GM12878 (cell line): ENCODE measurements around the gene THYN1. TPM values are rescaled to one million over a fixed set of nuclear protein-coding genes. Genes with fewer than 3 reads are reported as not detected.

ENCODE experiments used
- ATAC-seq: fragments of 200-7000 bp; cut with Tn5 transposase; 3 replicates; pipeline ENCODE4 v1.9.1; 2020; ENCODE audit warnings: mild to moderate bottlenecking, moderate library complexity
- BruUV-seq: library from RNA; stranded (reverse); fragments of 400-500 nt; replicated peaks from 2 replicates; lab custom pipeline; 2021; lab: Mats Ljungman, UMichigan
- CTCF ChIA-PET: fragments of 300-600 bp; sonication (Branson Sonifier 250); formaldehyde crosslinking; extraction: SDS; loops from one replicate; lab custom pipeline; 2021; ENCODE audit warnings: inconsistent platforms; lab: Yijun Ruan, JAX
- POLR2A ChIA-PET: fragments of 350-600 bp; formaldehyde crosslinking; extraction: SDS; loops from one replicate; lab custom pipeline; 2021; ENCODE audit warnings: inconsistent platforms; lab: Charles Lee
- RAD21 ChIA-PET: fragments of 300-600 bp; sonication (Branson Sonifier 250); formaldehyde crosslinking; loops from one replicate; lab custom pipeline; 2023; ENCODE audit warnings: antibody characterized with exemption; ENCODE audit not compliant: unreplicated experiment; lab: Charles Lee
- SMC1A ChIA-PET: fragments of 300-600 bp; sonication (Branson Sonifier 250); formaldehyde crosslinking; loops from one replicate; lab custom pipeline; 2023; ENCODE audit not compliant: unreplicated experiment, uncharacterized antibody; lab: Charles Lee
- DNase-seq: peaks from one replicate; pipeline ENCODE4 v3.0.0-alpha.2; 2011; ENCODE audit warnings: low read depth, low spot score
- FAIRE-seq: peaks from 3 replicates; lab custom pipeline; 2011; peaks lifted over from hg19 to GRCh38; lab: Jason Lieb, UNC
- H2AFZ ChIP-seq: 2 replicates; pipeline ENCODE4 v1.6.0; 2011; ENCODE audit warnings: low read depth, low read length, control low read depth; ENCODE audit not compliant: control insufficient read depth
- H3K27ac ChIP-seq: 2 replicates; pipeline ENCODE4 v1.5.1; 2011; ENCODE audit warnings: control low read depth; ENCODE audit not compliant: control insufficient read depth, insufficient read depth
- H3K27me3 ChIP-seq, 2 experiments: replicated peaks in 1 of 2; 2 replicates each; pipeline versions ENCODE4 v1.6.0 to v1.6.1; 2011; ENCODE audit warnings: low read length in 1 of 2; ENCODE audit not compliant: control insufficient read depth in 2 of 2, insufficient read depth in 2 of 2
- H3K36me3 ChIP-seq, 2 experiments: 2 replicates each; pipeline ENCODE4 v1.5.1; 2011; ENCODE audit warnings: low read length in 1 of 2; ENCODE audit not compliant: control insufficient read depth in 2 of 2, insufficient read depth in 2 of 2
- H3K4me1 ChIP-seq: 2 replicates; pipeline ENCODE4 v1.6.1; 2011; ENCODE audit warnings: mild to moderate bottlenecking, low read length, moderate library complexity, mixed read lengths; ENCODE audit not compliant: control insufficient read depth, insufficient read depth
- H3K4me2 ChIP-seq: 2 replicates; pipeline ENCODE4 v1.6.0; 2011; ENCODE audit warnings: control low read depth; ENCODE audit not compliant: control insufficient read depth, insufficient read depth
- H3K4me3 ChIP-seq: fragments of 200-600 bp; sonication (generic); 2 replicates; pipeline ENCODE4 v1.5.1; 2016
- H3K79me2 ChIP-seq: 2 replicates; pipeline ENCODE4 v1.6.0; 2011; ENCODE audit warnings: low read length; ENCODE audit not compliant: control insufficient read depth, insufficient read depth
- H3K9ac ChIP-seq: 2 replicates; pipeline ENCODE4 v1.8.0; 2011; ENCODE audit warnings: low read length, control low read depth, mixed read lengths; ENCODE audit not compliant: control insufficient read depth, insufficient read depth
- H3K9me3 ChIP-seq: replicated peaks from 3 replicates; pipeline ENCODE4 v1.5.1; 2011; ENCODE audit warnings: mild to moderate bottlenecking, low read length; ENCODE audit not compliant: control insufficient read depth, insufficient read depth
- H4K20me1 ChIP-seq: 2 replicates; pipeline ENCODE4 v1.6.0; 2011; ENCODE audit not compliant: control insufficient read depth, insufficient read depth
- CEBPZ ChIP-seq: fragments of 150-350 bp; IDR thresholded peaks from 2 replicates; pipeline ENCODE4 v1.6.1; 2016; ENCODE audit warnings: low read depth, low read length
- EGR1 ChIP-seq, 2 experiments: IDR thresholded peaks; 1 replicate in 1 of 2; 2 replicates in 1 of 2; pipeline ENCODE4 v1.6.1; 2011 to 2012; ENCODE audit warnings: low read depth in 2 of 2, low read length in 2 of 2, borderline replicate concordance in 1 of 2, mild to moderate bottlenecking in 1 of 2, moderate library complexity in 1 of 2
- FOXM1 ChIP-seq: IDR thresholded peaks from 2 replicates; pipeline ENCODE4 v1.6.1; 2012; ENCODE audit warnings: low read depth, mild to moderate bottlenecking, inconsistent platforms, low read length, moderate library complexity
- GATAD2B ChIP-seq: fragments of 450-650 bp; conservative IDR thresholded peaks from 2 replicates; pipeline ENCODE4 v1.6.1; 2017; ENCODE audit warnings: low read depth, mild to moderate bottlenecking, moderate library complexity
- JUNB ChIP-seq: IDR thresholded peaks from 2 replicates; pipeline ENCODE4 v1.6.1; 2016; ENCODE audit warnings: antibody characterized with exemption, mild to moderate bottlenecking
- LARP7 ChIP-seq: fragments of 450-650 bp; IDR thresholded peaks from 2 replicates; pipeline ENCODE4 v1.6.1; 2017; ENCODE audit warnings: mild to moderate bottlenecking
- MTA3 ChIP-seq: IDR thresholded peaks from 2 replicates; pipeline ENCODE4 v1.6.1; 2012; ENCODE audit warnings: low read length, inconsistent platforms, borderline replicate concordance
- MYC ChIP-seq: IDR thresholded peaks from 2 replicates; pipeline ENCODE4 v1.6.1; 2011; ENCODE audit warnings: mild to moderate bottlenecking, low read length, moderate library complexity, inconsistent platforms; ENCODE audit not compliant: insufficient read depth, insufficient replicate concordance, insufficient read length, severe bottlenecking
- PAX5 ChIP-seq: IDR thresholded peaks from 2 replicates; pipeline ENCODE4 v1.6.1; 2011; ENCODE audit warnings: low read depth, low read length, borderline replicate concordance
- PML ChIP-seq: IDR thresholded peaks from 2 replicates; pipeline ENCODE4 v1.6.1; 2012; ENCODE audit warnings: low read length, inconsistent platforms
- SREBF1 ChIP-seq: IDR thresholded peaks from 2 replicates; pipeline ENCODE4 v1.6.1; 2012; ENCODE audit warnings: mild to moderate bottlenecking, low read length
- ZNF217 ChIP-seq: fragments of 450-650 bp; IDR thresholded peaks from 2 replicates; pipeline ENCODE4 v1.6.1; 2017; ENCODE audit warnings: antibody characterized with exemption, mild to moderate bottlenecking
- WGBS: methylation state at CpG from one replicate; pipeline ENCODE4 v1.1.6; 2016; ENCODE audit warnings: low lambda C conversion rate; ENCODE audit not compliant: insufficient replicate concordance, insufficient coverage; ENCODE audit errors: missing lambda C conversion rate; 5-methylcytosine and 5-hydroxymethylcytosine counted together
- in situ Hi-C: fragments of 300-500 bp; cut with MboI; formaldehyde crosslinking; loops from 9 replicates; pipeline ENCODE4 v1.14.3; 2018; ENCODE audit warnings: mixed read lengths
- intact Hi-C: fragments of 100-400 bp; cut with micrococcal nuclease; formaldehyde crosslinking; loops from one replicate; pipeline ENCODE4 v1.14.2; 2022; ENCODE audit not compliant: unreplicated experiment
- polyA plus RNA-seq, 11 experiments: library from polyadenylated mRNA; depleted of rRNA in 4 of 11; unstranded in 6 of 11; stranded (reverse) in 5 of 11; fragments of >200 nt; fragmentation: Nextera tagmentation in 4 of 11; fragmentation: Illumina TruSeq in 1 of 11; extraction: Ambion mirVana in 4 of 11; extraction: Trizol in 1 of 11; gene quantifications; 1 replicate in 1 of 11; 2 replicates in 10 of 11; pipeline versions ENCODE4 v1.2.1 to v1.2.3, GENCODE V29; 2011 to 2016; ENCODE audit warnings: inconsistent platforms in 2 of 11, missing spikeins in 2 of 11, low read depth in 1 of 11
- total RNA-seq, 4 experiments: library from RNA; depleted of rRNA in 3 of 4; stranded (reverse); fragments of >200 nt in 3 of 4; fragmentation: Illumina TruSeq in 1 of 4; extraction: Trizol in 1 of 4; gene quantifications; 2 replicates each; pipeline versions ENCODE4 v1.2.1 to v1.2.3, GENCODE V29; 2013 to 2021

Gene THYN1
- total and polyA plus RNA-seq, 10 of the 15 experiments (the other 5 are each of a cell fraction or from before 2014, with no cell fraction given): 45.7 to 221 (median 96.3) TPM

- in situ Hi-C loops (no loop called here), intact Hi-C loops (no loop called here)
- DNase-seq (no peak), ATAC-seq (no peak), FAIRE-seq (no peak)
- H3K4me1 ChIP-seq: peaks cover 6% of the 10 kb centered on the region
- ChIA-PET POLR2A (interaction anchor here (0.6 kb wide), 1 partner anchor 87 kb away, joined by 4 read pairs; no protein-coding TSS in a partner anchor), CTCF (interaction anchor here (1.0 to 2.8 kb wide), 2 partner anchors 11 to 12 kb away, joined by 3 to 15 read pairs; no protein-coding TSS in a partner anchor), SMC1A (interaction anchor here (0.7 to 1.9 kb wide), 3 partner anchors 10 to 22 kb away, joined by 3 read pairs; no protein-coding TSS in a partner anchor), RAD21 (no interaction called here)
- H3K79me2 ChIP-seq: no peaks in the 10 kb centered on the region
- H3K9me3 ChIP-seq: no peaks in the 10 kb centered on the region; the same call in 2 of the 3 replicates
- no peak overlapping the region for H3K9ac ChIP-seq
- H2AFZ ChIP-seq: no peak overlapping the region
- H3K27ac ChIP-seq: no peak overlapping the region
- no TSS peak for BruUV-seq
- H3K4me2 ChIP-seq: no peak overlapping the region
- peaks cover 10 to 25% of the 10 kb centered on the region in 2 experiments for H3K27me3 ChIP-seq
- 73% methylated on average over 3 of the region's 3 CpGs for WGBS
- H3K36me3 ChIP-seq: no peaks in the 10 kb centered on the region
- no peak overlapping the region for H3K4me3 ChIP-seq
- no peaks in the 10 kb centered on the region for H4K20me1 ChIP-seq
- no peak for TF ChIP-seq FOXM1
These were observed 20.2 kb upstream of the THYN1 start for GRCh38 chr11:134273317-134273712.

- ATAC-seq: no peak
- H3K36me3 ChIP-seq: no peaks in the 10 kb centered on the region
- FAIRE-seq: no peak
- no peak for DNase-seq
- H2AFZ ChIP-seq: no peak overlapping the region
- no peak overlapping the region for H3K9ac ChIP-seq
- no peak overlapping the region for H3K4me3 ChIP-seq
- no peaks in the 10 kb centered on the region for H3K79me2 ChIP-seq
- ChIA-PET RAD21 (no interaction called here), SMC1A (interaction anchor here (1.2 to 1.9 kb wide), 2 partner anchors 9 to 11 kb away, joined by 3 read pairs; no protein-coding TSS in a partner anchor), CTCF (interaction anchor here (1.0 to 2.8 kb wide), 2 partner anchors 11 to 13 kb away, joined by 3 to 15 read pairs; no protein-coding TSS in a partner anchor), POLR2A (no interaction called here)
- no peak overlapping the region for H3K27ac ChIP-seq
- no peaks in the 10 kb centered on the region for H4K20me1 ChIP-seq
- intact Hi-C loops: no loop called here
- no peak overlapping the region for H3K4me2 ChIP-seq
- no TSS peak for BruUV-seq
- H3K9me3 ChIP-seq: no peaks in the 10 kb centered on the region
- H3K27me3 ChIP-seq: peaks cover 8 to 20% of the 10 kb centered on the region in 2 experiments
- in situ Hi-C loops: no loop called here
- 32% methylated on average over 18 of the region's 18 CpGs for WGBS
- peaks cover 6% of the 10 kb centered on the region for H3K4me1 ChIP-seq
- TF ChIP-seq EGR1 (IDR thresholded peaks at IDR 0.05; ENCODE audit: borderline replicate concordance in 1 of 2, low read depth in 2 of 2, low read length in 2 of 2): no peak
- no peak for TF ChIP-seq MYC
- TF ChIP-seq GATAD2B: no peak
- no peak for TF ChIP-seq PAX5
- no peak for TF ChIP-seq CEBPZ
- no peak for TF ChIP-seq ZNF217
- no peak for TF ChIP-seq SREBF1
- TF ChIP-seq JUNB: no peak
- TF ChIP-seq MTA3: no peak
- TF ChIP-seq PML: no peak
- TF ChIP-seq LARP7: no peak
These were observed 19.5 kb upstream of the THYN1 start for GRCh38 chr11:134272381-134273316.
